Activated CD4-positive, CD25-positive, alpha-beta regulatory T cell treated with anti-CD3 and anti-CD28 coated beads, Interleukin-2, amount 50 U/mL, for 24 hours (primary cell): ENCODE data around the gene INTS11.
"Not testable (repeated sequence)": the region's sequence is repeated elsewhere in the genome, so short reads cannot be mapped to it uniquely, and the experiment has no call there.

Experiments
- ATAC-seq, 2 donors: fragments of 150-1000 bp; cut with Tn5 transposase; one replicate each; pipeline ENCODE4 v1.10.0; 2021; ENCODE audit warnings: mild to moderate bottlenecking in 1 of 2, moderate library complexity in 1 of 2

INTS11 gene

DNA sequence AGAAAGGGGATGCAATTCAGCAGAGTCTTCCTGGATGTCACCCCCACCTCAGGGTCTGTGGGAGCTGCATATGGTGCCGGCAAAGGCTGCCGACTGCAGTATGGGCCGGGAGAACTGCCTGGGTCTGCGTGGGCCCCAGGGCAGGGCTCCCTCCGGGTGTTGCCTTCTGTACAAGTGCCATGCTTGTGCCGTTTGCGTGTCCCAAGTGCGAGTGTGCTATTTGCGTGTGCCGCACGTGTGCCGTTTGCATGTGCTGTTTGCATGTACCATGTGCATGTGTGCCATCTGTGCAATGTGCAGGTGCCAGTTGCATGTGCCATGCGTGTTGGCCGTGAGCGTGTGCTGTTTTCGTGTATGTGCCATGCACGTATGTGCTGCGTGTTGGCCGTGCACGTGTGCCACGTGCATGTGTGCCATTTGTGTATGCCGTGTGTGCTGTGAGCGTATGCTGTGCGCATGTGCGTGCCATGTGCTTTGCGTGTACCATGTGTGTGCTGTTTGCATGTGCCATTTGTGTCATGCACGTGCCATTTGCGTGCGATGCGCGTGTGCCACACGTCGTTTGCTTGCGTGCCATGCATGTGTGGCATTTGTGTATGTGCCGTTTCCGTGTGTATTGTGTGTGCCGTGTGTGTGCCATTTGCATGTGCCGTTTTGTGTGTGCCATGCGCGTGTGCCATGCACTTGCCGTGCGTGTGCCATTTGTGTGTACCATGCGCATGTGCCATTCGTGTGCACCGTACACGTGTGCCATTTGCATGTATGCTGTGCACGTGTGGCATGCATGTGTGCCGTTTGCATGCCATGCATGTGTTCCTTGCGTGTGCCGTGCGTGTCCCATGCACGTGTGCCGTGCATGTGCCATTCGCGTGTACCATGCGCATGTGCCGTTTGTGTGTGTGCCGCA, 5.1 kb upstream of the INTS11 start:
- no peak for ATAC-seq

DNA sequence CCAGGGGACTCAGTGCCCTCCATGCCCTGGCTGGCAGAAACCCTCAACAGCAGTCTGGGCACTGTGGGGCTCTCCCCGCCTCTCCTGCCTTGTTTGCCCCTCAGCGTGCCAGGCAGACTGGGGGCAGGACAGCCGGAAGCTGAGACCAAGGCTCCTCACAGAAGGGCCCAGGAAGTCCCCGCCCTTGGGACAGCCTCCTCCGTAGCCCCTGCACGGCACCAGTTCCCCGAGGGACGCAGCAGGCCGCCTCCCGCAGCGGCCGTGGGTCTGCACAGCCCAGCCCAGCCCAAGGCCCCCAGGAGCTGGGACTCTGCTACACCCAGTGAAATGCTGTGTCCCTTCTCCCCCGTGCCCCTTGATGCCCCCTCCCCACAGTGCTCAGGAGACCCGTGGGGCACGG, 3.8 kb upstream of the INTS11 start:
- no peak for ATAC-seq

DNA sequence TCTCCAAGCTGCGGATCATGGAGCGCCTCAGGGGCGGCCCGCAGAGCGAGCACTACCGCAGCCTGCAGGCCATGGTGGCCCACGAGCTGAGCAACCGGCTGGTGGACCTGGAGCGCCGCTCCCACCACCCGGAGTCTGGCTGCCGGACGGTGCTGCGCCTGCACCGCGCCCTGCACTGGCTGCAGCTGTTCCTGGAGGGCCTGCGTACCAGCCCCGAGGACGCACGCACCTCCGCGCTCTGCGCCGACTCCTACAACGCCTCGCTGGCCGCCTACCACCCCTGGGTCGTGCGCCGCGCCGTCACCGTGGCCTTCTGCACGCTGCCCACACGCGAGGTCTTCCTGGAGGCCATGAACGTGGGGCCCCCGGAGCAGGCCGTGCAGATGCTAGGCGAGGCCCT, 2.8 kb upstream of the INTS11 start:
- no peak for ATAC-seq

GRCh38 chr1:1326075-1326605, 1.7 kb upstream of the INTS11 start:
- no peak for ATAC-seq

- ATAC-seq = no peak
These were observed 1.0 kb upstream of the INTS11 start for GRCh38 chr1:1325288-1326074.

DNA sequence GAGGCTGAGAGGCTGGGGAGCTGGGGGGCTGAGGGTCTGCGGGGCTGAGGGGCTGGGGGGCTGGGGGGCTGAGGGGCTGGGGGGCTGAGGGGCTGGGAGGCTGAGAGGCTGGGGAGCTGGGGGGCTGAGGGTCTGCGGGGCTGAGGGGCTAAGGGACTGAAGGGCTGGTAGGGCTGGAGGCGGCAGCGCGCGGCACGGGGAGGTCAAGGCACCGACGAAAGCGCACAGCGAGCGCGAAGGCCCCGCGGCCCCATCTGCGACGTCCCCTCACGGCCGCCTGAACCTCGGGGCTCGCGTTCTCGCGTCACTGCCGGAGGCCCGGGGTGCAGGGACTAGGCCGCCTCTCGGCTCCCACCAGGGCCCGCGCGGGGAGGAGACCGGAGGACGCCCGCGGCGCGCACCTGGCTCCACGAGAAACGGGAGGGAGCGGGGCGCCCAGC, 356 bp downstream of the INTS11 start:
- ATAC-seq = peak; percentile 28 to 38

- ATAC-seq = no peak
These were observed 1.5 kb downstream of the INTS11 start for GRCh38 chr1:1322952-1323351.

DNA sequence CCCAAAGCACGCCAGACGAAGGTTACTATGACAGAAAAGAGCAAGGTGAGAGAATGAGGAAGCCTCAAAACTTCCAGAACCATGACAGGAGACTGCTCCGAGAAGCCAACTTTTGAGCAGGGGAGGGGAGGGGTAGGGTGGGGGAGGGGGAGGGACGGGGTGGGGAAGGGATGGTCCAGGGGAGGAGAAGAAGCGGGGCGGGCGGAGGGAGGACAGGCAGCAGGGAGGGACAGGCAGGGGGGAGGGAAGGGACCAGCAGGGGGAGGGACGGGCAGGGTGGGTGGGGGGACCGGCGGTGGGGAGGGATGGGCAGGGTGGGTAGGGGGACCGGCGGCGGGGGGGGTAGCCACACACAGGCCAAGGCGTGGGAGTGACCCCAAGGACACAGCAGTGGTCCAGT, 2.0 kb downstream of the INTS11 start:
- ATAC-seq = no peak

GRCh38 chr1:1321477-1321876, 3.0 kb downstream of the INTS11 start:
- ATAC-seq = no peak

DNA sequence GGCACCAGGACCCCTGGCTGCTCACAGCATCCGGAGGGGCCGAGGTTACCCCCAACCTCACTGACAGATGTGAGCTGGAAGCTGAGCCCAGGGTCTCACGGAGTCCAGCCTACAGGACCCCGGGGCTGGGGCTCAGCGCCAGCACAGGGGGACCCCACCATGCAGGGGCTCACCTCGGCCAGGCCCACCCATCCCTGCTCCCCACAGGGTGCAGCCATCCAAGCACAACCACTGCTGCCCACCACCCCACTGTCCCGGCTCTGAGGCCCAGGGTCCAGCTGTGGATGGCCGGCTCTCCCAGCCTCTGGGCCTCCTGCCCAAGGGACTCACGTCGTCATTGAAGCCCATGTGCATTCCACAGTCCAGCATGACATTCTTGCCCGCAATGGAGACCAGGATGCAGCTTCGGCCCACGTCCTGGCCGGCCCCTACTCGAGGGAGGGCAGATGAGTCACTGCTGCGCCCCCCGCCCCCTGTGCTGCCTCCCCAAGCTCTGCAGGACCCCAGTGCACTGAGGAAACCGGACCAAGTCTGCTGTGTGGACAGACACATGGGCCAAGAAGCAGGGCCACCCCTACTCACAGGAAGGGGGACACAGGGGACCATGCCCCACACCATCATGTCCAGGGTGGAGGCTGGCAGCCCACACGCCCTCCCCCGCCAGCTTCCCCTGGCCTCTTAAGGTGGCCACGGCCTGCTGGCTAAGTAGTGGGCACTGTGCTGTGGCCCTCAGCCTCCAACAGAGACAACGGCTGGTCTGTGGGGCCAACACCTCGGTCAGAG, 3.6 kb downstream of the INTS11 start:
- no peak for ATAC-seq

- no peak for ATAC-seq
These were observed 4.9 kb downstream of the INTS11 start for GRCh38 chr1:1319646-1319941.

- ATAC-seq = no peak
These were observed 5.4 kb downstream of the INTS11 start for GRCh38 chr1:1318777-1319645.

- no peak for ATAC-seq
These were observed 6.3 kb downstream of the INTS11 start for GRCh38 chr1:1318131-1318652.

- no peak for ATAC-seq
These were observed 7.0 kb downstream of the INTS11 start for GRCh38 chr1:1317420-1317819.

- not testable (repeated sequence) for ATAC-seq
These were observed 8.3 kb downstream of the INTS11 start for GRCh38 chr1:1316199-1316598.

DNA sequence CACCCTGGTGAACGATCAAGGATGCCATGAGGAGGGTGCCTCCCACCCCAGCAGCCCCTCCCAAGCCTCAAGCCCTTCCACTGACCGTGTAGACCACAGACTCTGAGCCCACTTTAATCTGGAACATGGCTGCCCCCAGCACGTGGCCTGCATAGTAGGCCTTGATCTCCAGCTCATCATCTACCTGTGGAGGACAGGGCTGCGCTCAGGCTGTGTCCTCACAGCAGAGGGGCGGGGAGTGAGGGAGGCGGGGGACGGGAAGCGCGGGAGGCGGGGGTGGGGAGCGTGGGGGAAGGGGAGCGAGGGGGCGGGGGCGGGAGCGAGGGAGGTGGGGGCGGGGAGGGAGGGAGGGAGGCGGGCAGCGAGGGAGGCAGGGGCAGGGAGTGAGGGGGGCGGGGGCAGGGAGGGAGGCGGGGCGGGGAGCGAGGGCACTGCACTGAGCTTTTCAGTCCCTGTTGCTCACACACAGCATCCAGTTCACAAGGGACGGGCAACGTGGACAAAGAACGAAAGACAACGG, 9.0 kb downstream of the INTS11 start:
- ATAC-seq = no peak

- no peak for ATAC-seq
These were observed 9.7 kb downstream of the INTS11 start for GRCh38 chr1:1314678-1315335.

DNA sequence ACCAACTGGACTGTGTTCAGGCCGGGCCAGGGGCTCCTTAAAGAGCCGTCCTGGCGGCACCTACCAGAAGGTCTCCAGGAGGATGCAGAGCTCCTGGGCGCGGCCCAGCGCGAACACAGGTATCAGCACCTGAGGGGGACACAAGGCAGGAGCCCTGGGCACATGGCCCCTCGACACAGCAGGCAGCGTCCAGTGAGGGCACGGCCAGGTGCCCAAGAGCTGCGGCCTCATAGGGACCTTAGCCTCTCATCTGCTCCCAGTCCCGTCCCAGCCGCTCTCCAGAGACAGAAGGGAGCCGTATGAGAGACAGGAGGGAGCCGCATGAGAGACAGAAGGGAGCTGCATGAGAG, 10.2 kb downstream of the INTS11 start:
- no peak for ATAC-seq

DNA sequence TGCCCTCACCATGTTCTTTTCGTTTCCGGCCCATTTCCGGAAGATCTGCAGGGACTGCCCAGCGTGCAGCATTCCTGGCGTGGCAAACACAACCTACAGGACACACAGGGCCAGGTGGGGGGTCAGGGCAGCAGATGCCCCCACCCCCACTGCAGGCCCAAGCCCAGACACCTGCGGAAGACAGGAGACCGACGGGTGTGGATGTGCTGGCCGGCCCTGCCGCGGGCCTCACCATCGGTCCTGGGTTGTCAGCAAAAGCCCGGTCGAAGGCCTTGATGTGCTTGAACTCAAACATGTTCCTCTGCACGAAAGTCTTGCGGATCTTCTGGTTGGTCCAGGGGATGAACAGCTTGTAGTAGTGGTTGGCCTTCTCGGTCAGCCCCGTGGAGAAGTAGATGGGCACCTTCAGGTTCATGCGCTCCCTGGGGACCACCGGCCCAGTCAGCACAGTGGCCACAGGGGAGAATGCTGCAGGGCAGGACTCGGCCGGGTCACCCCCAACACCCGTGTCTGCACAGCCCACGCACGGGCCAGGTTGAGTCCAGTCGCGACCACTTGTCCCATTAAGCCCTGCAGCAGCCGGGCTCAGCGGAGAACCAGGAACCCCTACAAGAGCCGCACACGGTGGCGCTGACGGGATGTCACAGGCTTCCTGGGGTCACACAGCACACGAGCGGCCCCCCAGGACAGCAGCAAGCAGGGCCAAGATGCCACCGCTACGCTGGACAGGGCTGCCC, 10.8 kb downstream of the INTS11 start:
- ATAC-seq = no peak
